ENCODE results near the gene PRSS22. TPM values are rescaled to one million over a fixed set of nuclear protein-coding genes. Genes with fewer than 3 reads are reported as not detected.

PRSS22 gene
- total RNA-seq, 3 donors from 2014 or later, result 0.37 TPM; not detected in 2

- H3K4me3 Mint-ChIP-seq, result no peak overlapping the region
Observed at GRCh38 chr16:2846511-2847310, 11.3 kb downstream of the PRSS22 start.

GRCh38 chr16:2845116-2845515, 12.9 kb downstream of the PRSS22 start:
- Mint-ChIP-seq H3K4me1 (ENCODE audit: low read depth) (peaks cover 43% of the 10 kb centered on the region), H3K4me3 (no peak overlapping the region), H3K36me3 (ENCODE audit: insufficient read depth) (no peaks in the 10 kb centered on the region), H3K27me3 (ENCODE audit: low read depth) (peaks cover 7% of the 10 kb centered on the region), H3K9me3 (no peaks in the 10 kb centered on the region)
- DNase-seq (no peak), ATAC-seq (no peak)

More at GRCh38 chr16:2846511-2847310, 11.3 kb downstream of the PRSS22 start:
- Mint-ChIP-seq H3K4me1 (ENCODE audit: low read depth) (peaks cover 35% of the 10 kb centered on the region), H3K27me3 (ENCODE audit: low read depth) (peaks cover 7% of the 10 kb centered on the region), H3K9me3 (no peaks in the 10 kb centered on the region), H3K36me3 (ENCODE audit: insufficient read depth) (no peaks in the 10 kb centered on the region)
- DNase-seq (no peak), ATAC-seq (peak; percentile 70 to 81)

GRCh38 chr16:2843526-2843925, 14.4 kb downstream of the PRSS22 start:
- H3K27me3 Mint-ChIP-seq (ENCODE audit: low read depth), result no peaks in the 10 kb centered on the region
- no peak overlapping the region for H3K4me3 Mint-ChIP-seq
- H3K9me3 Mint-ChIP-seq, result no peaks in the 10 kb centered on the region
- no peak for DNase-seq
- ATAC-seq, result no peak
- no peaks in the 10 kb centered on the region for H3K36me3 Mint-ChIP-seq (ENCODE audit: insufficient read depth)
- H3K4me1 Mint-ChIP-seq (ENCODE audit: low read depth), result peaks cover 56% of the 10 kb centered on the region

- peaks cover 59% of the 10 kb centered on the region for H3K4me1 Mint-ChIP-seq (ENCODE audit: low read depth)
- peak overlapping the region; percentile 62 for H3K4me3 Mint-ChIP-seq
- ATAC-seq, result peak; percentile 60 to 69
- peaks cover under 1% of the 10 kb centered on the region for H3K27me3 Mint-ChIP-seq (ENCODE audit: low read depth)
- H3K36me3 Mint-ChIP-seq (ENCODE audit: insufficient read depth), result no peaks in the 10 kb centered on the region
- H3K9me3 Mint-ChIP-seq, result no peaks in the 10 kb centered on the region
- DNase-seq, result peak; percentile 63
Observed at GRCh38 chr16:2842340-2843000, 15.5 kb downstream of the PRSS22 start.

- DNase-seq, result no peak
- H3K4me1 Mint-ChIP-seq (ENCODE audit: low read depth), result peaks cover 54% of the 10 kb centered on the region
- no peak for ATAC-seq
Observed at GRCh38 chr16:2841606-2842339, 16.2 kb downstream of the PRSS22 start.

GRCh38 chr16:2840914-2841313, 17.1 kb downstream of the PRSS22 start:
- no peak for DNase-seq
- ATAC-seq, result no peak
- H3K4me1 Mint-ChIP-seq (ENCODE audit: low read depth), result peaks cover 46% of the 10 kb centered on the region
- H3K27me3 Mint-ChIP-seq (ENCODE audit: low read depth), result peaks cover 4% of the 10 kb centered on the region
- no peak overlapping the region for H3K4me3 Mint-ChIP-seq
- H3K9me3 Mint-ChIP-seq, result no peaks in the 10 kb centered on the region
- no peaks in the 10 kb centered on the region for H3K36me3 Mint-ChIP-seq (ENCODE audit: insufficient read depth)

More at GRCh38 chr16:2841606-2842339, 16.2 kb downstream of the PRSS22 start:
- peak overlapping the region; percentile 62 for H3K4me3 Mint-ChIP-seq
- peaks cover 3% of the 10 kb centered on the region for H3K27me3 Mint-ChIP-seq (ENCODE audit: low read depth)
- no peaks in the 10 kb centered on the region for H3K36me3 Mint-ChIP-seq (ENCODE audit: insufficient read depth)
- H3K9me3 Mint-ChIP-seq, result no peaks in the 10 kb centered on the region

- no peak overlapping the region for H3K4me3 Mint-ChIP-seq
Observed at GRCh38 chr16:2839650-2840450, 18.1 kb downstream of the PRSS22 start.

GRCh38 chr16:2838928-2839327, 19.0 kb downstream of the PRSS22 start:
- peaks cover 6% of the 10 kb centered on the region for H3K27me3 Mint-ChIP-seq (ENCODE audit: low read depth)
- peak; percentile 66 for ATAC-seq
- no peaks in the 10 kb centered on the region for H3K9me3 Mint-ChIP-seq
- H3K36me3 Mint-ChIP-seq (ENCODE audit: insufficient read depth), result no peaks in the 10 kb centered on the region
- peaks cover 39% of the 10 kb centered on the region for H3K4me1 Mint-ChIP-seq (ENCODE audit: low read depth)
- DNase-seq, result peak; percentile 49
- no peak overlapping the region for H3K4me3 Mint-ChIP-seq

More at GRCh38 chr16:2839650-2840450, 18.1 kb downstream of the PRSS22 start:
- no peak for ATAC-seq
- Mint-ChIP-seq H3K9me3 (no peaks in the 10 kb centered on the region), H3K27me3 (ENCODE audit: low read depth) (peaks cover 4% of the 10 kb centered on the region), H3K4me1 (ENCODE audit: low read depth) (peaks cover 40% of the 10 kb centered on the region), H3K36me3 (ENCODE audit: insufficient read depth) (no peaks in the 10 kb centered on the region)
- DNase-seq, result no peak

GRCh38 chr16:2836646-2837508, 21.1 kb downstream of the PRSS22 start:
- ATAC-seq (no peak), DNase-seq (no peak)
- peaks cover 13% of the 10 kb centered on the region for H3K27me3 Mint-ChIP-seq (ENCODE audit: low read depth)
- H3K36me3 Mint-ChIP-seq (ENCODE audit: insufficient read depth), result no peaks in the 10 kb centered on the region
- H3K4me1 Mint-ChIP-seq (ENCODE audit: low read depth), result peaks cover 25% of the 10 kb centered on the region
- H3K4me3 Mint-ChIP-seq, result no peak overlapping the region
- H3K9me3 Mint-ChIP-seq, result no peaks in the 10 kb centered on the region

GRCh38 chr16:2835638-2836493, 22.1 kb downstream of the PRSS22 start:
- H3K27me3 Mint-ChIP-seq (ENCODE audit: low read depth), result peaks cover 20% of the 10 kb centered on the region
- no peaks in the 10 kb centered on the region for H3K9me3 Mint-ChIP-seq
- H3K4me1 Mint-ChIP-seq (ENCODE audit: low read depth), result peaks cover 19% of the 10 kb centered on the region

GRCh38 chr16:2834968-2835367, 23.0 kb downstream of the PRSS22 start:
- no peak overlapping the region for H3K4me3 Mint-ChIP-seq
- H3K9me3 Mint-ChIP-seq, result no peaks in the 10 kb centered on the region
- H3K27me3 Mint-ChIP-seq (ENCODE audit: low read depth), result peaks cover 24% of the 10 kb centered on the region
- peaks cover 16% of the 10 kb centered on the region for H3K4me1 Mint-ChIP-seq (ENCODE audit: low read depth)
- no peak for ATAC-seq
- no peaks in the 10 kb centered on the region for H3K36me3 Mint-ChIP-seq (ENCODE audit: insufficient read depth)
- DNase-seq, result no peak

More at GRCh38 chr16:2835638-2836493, 22.1 kb downstream of the PRSS22 start:
- H3K4me3 Mint-ChIP-seq, result no peak overlapping the region
- ATAC-seq (no peak), DNase-seq (no peak)
- H3K36me3 Mint-ChIP-seq (ENCODE audit: insufficient read depth), result no peaks in the 10 kb centered on the region

GRCh38 chr16:2833776-2834175, 24.2 kb downstream of the PRSS22 start:
- H3K27me3 Mint-ChIP-seq (ENCODE audit: low read depth), result peaks cover 24% of the 10 kb centered on the region
- no peak overlapping the region for H3K4me3 Mint-ChIP-seq
- ATAC-seq, result no peak
- no peak for DNase-seq
- H3K4me1 Mint-ChIP-seq (ENCODE audit: low read depth), result peaks cover 5% of the 10 kb centered on the region
- H3K36me3 Mint-ChIP-seq (ENCODE audit: insufficient read depth), result no peaks in the 10 kb centered on the region
- H3K9me3 Mint-ChIP-seq, result no peaks in the 10 kb centered on the region

Measured in activated T-cell treated with anti-CD3 and anti-CD28 coated beads, Interleukin-2, amount 50 U/mL, for 4 hours (primary cell).